Cardiac muscle cell (in vitro differentiated cells and primary cell): ENCODE data around the gene THBS2. TPM values are rescaled to one million over a fixed set of nuclear protein-coding genes. Genes with fewer than 3 reads are reported as not detected.
A peak's percentile ranks its signal among the peaks of the same experiment; 100 is the strongest.

Source experiments
- DNase-seq, 2 donors: peaks; one replicate each; pipeline versions ENCODE4 v3.0.0 to v3.0.0-alpha.2; 2010 to 2017; ENCODE audit warnings: low read depth in 1 of 2, low spot score in 1 of 2
- H3K27ac ChIP-seq: fragments of 200-600 bp; sonication (generic); 2 replicates; pipeline ENCODE4 v1.5.1; 2016
- H3K27me3 ChIP-seq: fragments of 200-600 bp; sonication (generic); 2 replicates; pipeline ENCODE4 v1.6.0; 2016; ENCODE audit warnings: control low read depth
- H3K36me3 ChIP-seq: fragments of 200-600 bp; sonication (generic); 2 replicates; pipeline ENCODE4 v1.5.1; 2016; ENCODE audit warnings: control low read depth
- H3K4me1 ChIP-seq: fragments of 200-600 bp; sonication (generic); 2 replicates; pipeline ENCODE4 v1.8.1; 2017; ENCODE audit warnings: low read depth, mild to moderate bottlenecking, mixed run types
- H3K4me3 ChIP-seq: fragments of 200-600 bp; sonication (generic); 2 replicates; pipeline ENCODE4 v1.5.1; 2016; ENCODE audit warnings: mild to moderate bottlenecking
- H3K9me3 ChIP-seq: fragments of 200-600 bp; sonication (generic); 2 replicates; pipeline ENCODE4 v1.5.1; 2017; ENCODE audit warnings: low read depth, mild to moderate bottlenecking, control low read depth
- polyA plus RNA-seq: library from polyadenylated mRNA; unstranded; fragments of >200 nt; fragmentation: Nextera tagmentation; extraction: Ambion mirVana; gene quantifications from 2 replicates; pipeline ENCODE4 v1.2.1, GENCODE V29; 2016
- total RNA-seq: library from RNA; depleted of rRNA; stranded (reverse); fragments of >200 nt; gene quantifications from 2 replicates; pipeline ENCODE4 v1.2.3, GENCODE V29; 2016
- TF ChIP-seq, protein P1 (sequence below): IDR thresholded peaks from 2 replicates; pipeline ENCODE4 v1.5.1; 2012; ENCODE audit warnings: low read depth, mild to moderate bottlenecking, low read length

Gene THBS2
- total and polyA plus RNA-seq, 2 experiments from 2014 or later = 0.06 to 0.10 TPM

- Histone ChIP-seq H3K4me3 (no peak overlapping the region), H3K9me3 (no peaks in the 10 kb centered on the region), H3K4me1 (no peaks in the 10 kb centered on the region), H3K27me3 (no peaks in the 10 kb centered on the region), H3K27ac (no peak overlapping the region), H3K36me3 (no peaks in the 10 kb centered on the region)
- no peak for DNase-seq
- TF ChIP-seq, protein P1, sequence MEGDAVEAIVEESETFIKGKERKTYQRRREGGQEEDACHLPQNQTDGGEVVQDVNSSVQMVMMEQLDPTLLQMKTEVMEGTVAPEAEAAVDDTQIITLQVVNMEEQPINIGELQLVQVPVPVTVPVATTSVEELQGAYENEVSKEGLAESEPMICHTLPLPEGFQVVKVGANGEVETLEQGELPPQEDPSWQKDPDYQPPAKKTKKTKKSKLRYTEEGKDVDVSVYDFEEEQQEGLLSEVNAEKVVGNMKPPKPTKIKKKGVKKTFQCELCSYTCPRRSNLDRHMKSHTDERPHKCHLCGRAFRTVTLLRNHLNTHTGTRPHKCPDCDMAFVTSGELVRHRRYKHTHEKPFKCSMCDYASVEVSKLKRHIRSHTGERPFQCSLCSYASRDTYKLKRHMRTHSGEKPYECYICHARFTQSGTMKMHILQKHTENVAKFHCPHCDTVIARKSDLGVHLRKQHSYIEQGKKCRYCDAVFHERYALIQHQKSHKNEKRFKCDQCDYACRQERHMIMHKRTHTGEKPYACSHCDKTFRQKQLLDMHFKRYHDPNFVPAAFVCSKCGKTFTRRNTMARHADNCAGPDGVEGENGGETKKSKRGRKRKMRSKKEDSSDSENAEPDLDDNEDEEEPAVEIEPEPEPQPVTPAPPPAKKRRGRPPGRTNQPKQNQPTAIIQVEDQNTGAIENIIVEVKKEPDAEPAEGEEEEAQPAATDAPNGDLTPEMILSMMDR = no peak
Observed at GRCh38 chr6:169169941-169170582, 83.6 kb downstream of the THBS2 start.

GRCh38 chr6:169169375-169169774, 84.3 kb downstream of the THBS2 start:
- H3K4me3 ChIP-seq = no peak overlapping the region
- H3K4me1 ChIP-seq = no peaks in the 10 kb centered on the region
- no peaks in the 10 kb centered on the region for H3K27me3 ChIP-seq
- TF ChIP-seq, protein P1 = no peak
- peak in 1 of 2 donors; percentile 61 for DNase-seq
- H3K27ac ChIP-seq = no peak overlapping the region
- no peaks in the 10 kb centered on the region for H3K36me3 ChIP-seq
- H3K9me3 ChIP-seq = no peaks in the 10 kb centered on the region

DNA sequence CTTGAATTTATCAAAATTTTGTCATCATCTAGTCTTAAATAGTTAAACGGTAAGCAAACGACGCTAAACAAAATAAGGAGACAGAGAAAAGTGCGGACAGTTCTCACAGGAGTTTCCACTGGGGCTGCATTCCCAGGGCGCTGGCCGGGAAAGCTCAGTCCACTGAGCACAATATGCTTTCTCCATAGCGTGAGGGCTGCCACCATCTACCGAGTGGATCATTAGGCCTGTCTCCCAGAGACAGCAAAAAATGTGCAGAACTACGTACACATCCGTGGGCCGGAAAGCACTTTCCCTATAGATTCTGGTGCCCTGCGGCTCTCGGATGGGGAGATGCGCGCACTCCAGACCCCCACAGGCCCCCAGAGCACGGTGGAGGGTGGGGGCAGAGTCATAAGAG, 84.9 kb downstream of the THBS2 start:
- Histone ChIP-seq H3K4me3 (no peak overlapping the region), H3K36me3 (no peaks in the 10 kb centered on the region), H3K4me1 (no peaks in the 10 kb centered on the region), H3K27ac (no peak overlapping the region), H3K9me3 (no peaks in the 10 kb centered on the region), H3K27me3 (no peaks in the 10 kb centered on the region)
- DNase-seq = peak in 1 of 2 donors; percentile 66
- TF ChIP-seq, protein P1 = no peak

- Histone ChIP-seq H3K27ac (no peak overlapping the region), H3K27me3 (no peaks in the 10 kb centered on the region), H3K4me3 (no peak overlapping the region), H3K4me1 (no peaks in the 10 kb centered on the region), H3K36me3 (no peaks in the 10 kb centered on the region), H3K9me3 (no peaks in the 10 kb centered on the region)
- TF ChIP-seq, protein P1 = no peak
- DNase-seq = no peak
Observed at GRCh38 chr6:169168302-169168630, 85.4 kb downstream of the THBS2 start.

GRCh38 chr6:169167581-169168301, 85.9 kb downstream of the THBS2 start:
- Histone ChIP-seq H3K4me3 (no peak overlapping the region), H3K27me3 (no peaks in the 10 kb centered on the region)

More at GRCh38 chr6:169167581-169168301, 85.9 kb downstream of the THBS2 start:
- TF ChIP-seq, protein P1 = no peak
- no peaks in the 10 kb centered on the region for H3K36me3 ChIP-seq
- no peaks in the 10 kb centered on the region for H3K4me1 ChIP-seq
- no peaks in the 10 kb centered on the region for H3K9me3 ChIP-seq
- no peak overlapping the region for H3K27ac ChIP-seq
- DNase-seq = peak in 1 of 2 donors; percentile 99
